Medulla oblongata (tissue), 1 donor: ENCODE measurements around the gene SESN2.

ENCODE experiments used
- DNase-seq: peaks from one replicate; pipeline ENCODE4 v3.0.0-alpha.2; 2015; ENCODE audit errors: extremely low spot score

The SESN2 gene

GRCh38 chr1:28282426-28283407, 23.4 kb downstream of the SESN2 start:
- no peak for DNase-seq

GRCh38 chr1:28286111-28286510, 26.8 kb downstream of the SESN2 start:
- no peak for DNase-seq

- no peak for DNase-seq
Measured at GRCh38 chr1:28288487-28288886, 29.2 kb downstream of the SESN2 start.

- DNase-seq: no peak
Measured at GRCh38 chr1:28290851-28291250, 31.5 kb downstream of the SESN2 start.

- DNase-seq: no peak
Measured at GRCh38 chr1:28291711-28292110, 32.4 kb downstream of the SESN2 start.

- DNase-seq: no peak
Measured at GRCh38 chr1:28295936-28296335, 36.6 kb downstream of the SESN2 start.

GRCh38 chr1:28296401-28297261, 37.3 kb downstream of the SESN2 start:
- no peak for DNase-seq

GRCh38 chr1:28297826-28298225, 38.5 kb downstream of the SESN2 start:
- no peak for DNase-seq

- DNase-seq: no peak
Measured at GRCh38 chr1:28298438-28298837, 39.1 kb downstream of the SESN2 start.

- no peak for DNase-seq
Measured at GRCh38 chr1:28301368-28302174, 42.3 kb downstream of the SESN2 start.

- no peak for DNase-seq
Measured at GRCh38 chr1:28302247-28302646, 42.9 kb downstream of the SESN2 start.

GRCh38 chr1:28306301-28306949, 47.1 kb downstream of the SESN2 start:
- DNase-seq: no peak

GRCh38 chr1:28308750-28309149, 49.4 kb downstream of the SESN2 start:
- no peak for DNase-seq

- DNase-seq: no peak
Measured at GRCh38 chr1:28309702-28310101, 50.4 kb downstream of the SESN2 start.

- DNase-seq: no peak
Measured at GRCh38 chr1:28313702-28314546, 54.6 kb downstream of the SESN2 start.

GRCh38 chr1:28314547-28314941, 55.2 kb downstream of the SESN2 start:
- DNase-seq: no peak

GRCh38 chr1:28317014-28317413, 57.7 kb downstream of the SESN2 start:
- DNase-seq: no peak

GRCh38 chr1:28322194-28322593, 62.9 kb downstream of the SESN2 start:
- DNase-seq: no peak

- no peak for DNase-seq
Measured at GRCh38 chr1:28323720-28324119, 64.4 kb downstream of the SESN2 start.

- DNase-seq: no peak
Measured at GRCh38 chr1:28326515-28326914, 67.2 kb downstream of the SESN2 start.
